CD4-positive, alpha-beta T cell treated with Interleukin-6 for 4 hours (primary cell): ENCODE data around the gene OGDH.
"Not testable (repeated sequence)": the region's sequence is repeated elsewhere in the genome, so short reads cannot be mapped to it uniquely, and the experiment has no call there.

Experiments
- DNase-seq: peaks from one replicate; pipeline ENCODE4 v3.0.0-alpha.2; 2020; ENCODE audit warnings: mixed read lengths

The OGDH gene

DNA sequence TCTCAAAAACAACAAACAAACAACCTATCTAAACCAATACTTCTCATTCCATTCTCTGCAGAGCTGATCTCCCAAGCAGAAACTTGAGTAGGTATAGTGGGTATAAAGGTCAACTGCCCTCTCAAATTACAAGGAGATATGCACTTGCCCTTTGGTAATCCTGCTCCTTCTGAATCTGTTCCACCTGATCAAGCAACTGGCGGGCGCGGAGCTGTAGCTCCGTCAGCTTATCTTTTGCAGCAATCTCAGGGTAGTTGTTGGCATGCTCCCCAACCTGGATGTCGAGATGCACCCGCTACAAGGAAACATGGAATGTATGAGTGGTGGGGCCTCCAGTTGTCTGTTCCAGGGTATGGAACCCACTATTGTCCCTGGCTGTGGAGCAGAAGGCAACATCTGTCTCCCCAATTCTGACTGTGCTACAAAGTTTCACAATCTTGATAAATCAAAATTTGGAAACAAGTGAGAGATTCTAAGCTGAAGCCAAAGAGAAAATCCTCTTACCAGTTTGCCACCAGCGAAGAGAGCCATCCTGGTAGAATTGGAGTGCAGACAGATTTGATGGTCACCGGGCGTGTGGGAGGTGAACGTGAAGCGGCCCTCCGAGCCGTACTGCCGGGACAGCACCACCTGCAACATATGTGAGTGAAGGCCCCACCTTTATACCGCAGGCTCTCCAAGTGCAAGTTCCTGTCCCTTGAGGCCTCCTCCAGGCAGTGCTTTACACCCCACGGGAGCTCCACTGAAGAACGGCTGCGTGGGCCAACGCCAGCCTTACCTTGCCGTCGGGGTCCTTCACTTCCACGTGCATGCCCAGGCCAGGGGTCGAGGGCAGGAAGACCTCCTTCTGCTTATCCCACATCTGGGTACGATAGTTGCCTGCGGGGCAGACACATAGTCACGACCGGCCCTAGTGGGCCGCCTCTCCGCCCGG, 25.2 kb upstream of the OGDH start:
- DNase-seq = peak; percentile 53

- DNase-seq = peak; percentile 100
These were observed 24.4 kb upstream of the OGDH start, which contains the start of gene TMED4 for GRCh38 chr7:44581879-44582603. Gene TMED4 (minus strand): TSS chr7:44582231. CDS start chr7:44582206, 25 bp downstream.

GRCh38 chr7:44583146-44583865, 23.1 kb upstream of the OGDH start:
- DNase-seq = no peak

DNA sequence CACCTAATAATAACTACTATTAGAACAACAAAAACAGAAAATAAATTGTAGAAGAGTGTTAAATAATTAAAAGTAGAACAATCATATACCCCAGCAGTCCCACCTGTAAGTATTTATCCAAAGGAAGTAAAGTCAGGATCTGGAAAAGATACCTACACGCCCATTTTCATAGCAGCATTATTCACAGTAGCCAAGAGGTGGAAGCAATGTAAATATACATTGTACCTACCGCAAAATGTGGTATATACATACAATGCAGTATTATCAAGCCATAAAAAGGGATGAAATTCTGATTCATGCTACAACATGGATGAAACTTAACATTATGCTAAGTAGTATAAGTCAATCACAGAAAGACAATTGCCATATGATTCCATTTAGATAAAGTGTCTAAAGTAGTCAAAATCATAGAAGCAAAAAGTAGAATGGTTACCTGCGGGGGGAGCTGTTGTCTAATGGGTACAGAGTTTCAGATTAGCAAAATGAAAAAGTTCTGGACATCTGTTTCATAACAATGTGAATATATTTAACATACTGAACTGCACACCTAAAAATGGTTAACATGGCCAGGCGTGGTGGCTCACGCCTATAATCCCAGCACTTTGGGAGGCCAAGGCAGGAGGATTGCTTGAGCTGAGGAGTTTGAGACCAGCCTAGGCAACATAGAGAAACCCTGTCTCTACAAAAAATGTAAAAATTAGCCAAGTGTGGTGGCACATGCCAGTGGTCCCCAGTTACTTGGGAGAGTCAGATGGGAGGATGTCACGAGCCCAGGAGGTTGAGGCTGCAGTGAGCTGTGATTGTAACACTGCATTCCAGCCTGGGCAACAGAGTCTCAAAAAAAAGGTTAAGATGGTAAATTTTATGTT, 18.4 kb upstream of the OGDH start:
- peak; percentile 76 for DNase-seq

DNA sequence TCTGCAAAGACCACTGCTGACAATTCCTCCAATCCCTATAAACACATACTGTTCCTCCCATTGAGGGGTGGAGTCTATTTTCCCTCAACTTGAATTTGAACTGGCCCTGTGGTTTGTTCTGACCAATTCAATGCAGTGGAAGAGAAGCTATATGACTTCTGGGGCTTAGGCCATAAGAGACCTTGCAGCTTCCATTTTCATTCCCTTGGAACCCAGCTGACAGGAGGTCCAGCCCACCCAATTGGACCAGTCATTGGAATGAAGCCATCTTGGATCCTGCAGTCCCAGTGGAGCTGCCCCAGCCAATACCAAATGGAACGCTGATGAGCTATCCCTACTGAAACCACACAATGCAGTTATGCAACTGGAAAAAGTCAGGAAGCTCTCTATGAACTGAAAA, 15.5 kb upstream of the OGDH start:
- no peak for DNase-seq

DNA sequence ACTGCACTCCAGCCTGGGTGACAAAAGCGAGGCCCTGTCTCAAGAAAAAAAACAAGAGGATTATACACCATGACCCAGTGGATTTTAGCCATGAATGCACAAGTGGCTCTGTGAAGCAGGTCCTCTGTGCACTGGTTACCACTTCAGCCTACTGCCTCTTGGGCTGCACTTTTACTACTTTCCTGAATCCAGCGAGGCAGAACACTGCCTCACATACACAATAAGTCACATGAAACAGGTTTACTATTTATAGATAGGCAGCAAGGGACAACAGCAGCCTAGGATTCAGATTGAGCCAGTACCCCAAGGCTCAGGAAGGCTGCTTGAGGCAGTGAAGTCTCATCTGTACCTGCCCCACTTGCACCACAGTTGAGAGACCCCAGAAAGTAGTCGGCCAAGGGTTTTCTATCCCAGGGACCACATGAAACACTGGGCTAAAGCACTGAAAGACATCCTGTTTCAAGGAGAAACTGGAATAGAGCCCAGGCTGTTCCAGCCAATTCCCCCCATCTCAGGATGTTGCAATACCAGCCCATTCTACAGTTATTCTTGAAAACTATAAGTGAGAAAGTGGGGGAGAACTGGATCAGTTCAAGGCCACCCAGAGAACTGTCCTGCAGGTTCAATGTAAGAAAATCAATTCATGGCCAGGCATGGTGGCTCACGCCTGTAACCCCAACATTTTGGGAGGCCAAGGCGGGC, 10.3 kb upstream of the OGDH start:
- no peak for DNase-seq

- DNase-seq = not testable (repeated sequence)
These were observed 9.2 kb upstream of the OGDH start for GRCh38 chr7:44597181-44597580.

GRCh38 chr7:44599222-44599621, 7.2 kb upstream of the OGDH start:
- DNase-seq = no peak

- DNase-seq = no peak
These were observed 3.9 kb upstream of the OGDH start for GRCh38 chr7:44602576-44602910.

- DNase-seq = no peak
These were observed 3.2 kb upstream of the OGDH start for GRCh38 chr7:44603193-44603592.

- DNase-seq = no peak
These were observed 1.5 kb upstream of the OGDH start for GRCh38 chr7:44604941-44605340.

GRCh38 chr7:44607141-44608068, 978 bp downstream of the OGDH start:
- DNase-seq = no peak

- DNase-seq = peak; percentile 44
These were observed 2.7 kb downstream of the OGDH start for GRCh38 chr7:44608916-44609648.

- no peak for DNase-seq
These were observed 3.4 kb downstream of the OGDH start for GRCh38 chr7:44609829-44610228.

DNA sequence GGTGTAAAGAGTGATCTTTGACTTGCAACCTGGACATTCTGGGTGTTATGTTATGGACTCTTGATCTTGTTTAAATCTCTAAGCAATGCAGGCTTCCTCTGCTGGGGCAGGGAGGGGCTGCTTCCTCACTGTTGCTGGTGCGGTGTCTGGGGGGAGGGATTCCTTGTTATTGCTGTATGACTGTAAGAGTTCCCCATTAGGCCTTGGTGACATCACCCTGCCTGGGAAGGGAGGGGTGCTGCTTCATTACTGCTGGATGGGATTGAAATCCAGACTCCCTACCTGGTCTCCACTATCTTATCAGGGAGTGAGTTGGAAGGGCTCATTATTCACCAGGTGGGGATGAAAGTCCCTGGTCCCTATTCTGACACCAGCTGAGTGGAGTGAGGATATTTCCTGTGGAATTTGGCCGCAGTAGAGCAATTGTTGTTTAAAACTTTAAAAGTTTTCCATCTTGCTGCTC, 8.8 kb downstream of the OGDH start:
- DNase-seq = peak; percentile 57

DNA sequence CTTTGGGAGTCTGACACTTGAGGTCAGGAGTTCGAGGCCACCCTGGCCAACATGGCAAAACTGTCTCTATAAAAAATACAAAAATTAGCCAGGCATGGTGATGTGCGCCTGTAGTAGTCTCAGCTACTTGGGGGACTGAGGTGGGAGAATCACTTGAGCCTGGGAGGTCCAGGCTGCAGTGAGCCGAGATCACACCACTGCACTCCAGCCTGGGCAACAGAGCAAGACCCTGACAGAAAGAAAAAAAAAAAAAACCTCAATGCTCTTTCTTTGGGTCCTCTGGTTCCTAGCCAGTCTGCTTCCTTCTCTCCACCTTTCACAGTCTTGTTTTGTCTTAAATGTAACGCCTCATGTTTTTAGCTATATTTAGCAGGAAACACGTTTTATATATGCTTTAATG, 9.4 kb downstream of the OGDH start:
- DNase-seq = no peak

GRCh38 chr7:44616545-44616944, 10.1 kb downstream of the OGDH start:
- DNase-seq = no peak

GRCh38 chr7:44617225-44617890, 10.9 kb downstream of the OGDH start:
- no peak for DNase-seq

GRCh38 chr7:44618045-44618444, 11.6 kb downstream of the OGDH start:
- no peak for DNase-seq
